Esophagus muscularis mucosa (tissue), 4 donors: ENCODE data around the gene SLCO2A1.

ENCODE experiments used
- EP300 ChIP-seq: sonication (generic); formaldehyde crosslinking; IDR thresholded peaks from one replicate; pipeline ENCODE4 v1.6.1; 2017; ENCODE audit warnings: antibody characterized with exemption
- POLR2AphosphoS5 ChIP-seq, 2 donors: sonication (generic); formaldehyde crosslinking; IDR thresholded peaks; one replicate each; pipeline ENCODE4 v1.6.1; 2017; ENCODE audit warnings: antibody characterized with exemption in 2 of 2
- TF ChIP-seq, protein P1 (sequence below), 3 experiments: fragments of 200-600 bp in 2 of 3; fragments of 450-650 bp in 1 of 3; sonication (generic) in 2 of 3; IDR thresholded peaks; one replicate each; pipeline ENCODE4 v1.5.1; 2017 to 2019; ENCODE audit warnings: antibody characterized with exemption in 3 of 3, mild to moderate bottlenecking in 2 of 3, moderate library complexity in 1 of 3

- TF ChIP-seq, protein P1, sequence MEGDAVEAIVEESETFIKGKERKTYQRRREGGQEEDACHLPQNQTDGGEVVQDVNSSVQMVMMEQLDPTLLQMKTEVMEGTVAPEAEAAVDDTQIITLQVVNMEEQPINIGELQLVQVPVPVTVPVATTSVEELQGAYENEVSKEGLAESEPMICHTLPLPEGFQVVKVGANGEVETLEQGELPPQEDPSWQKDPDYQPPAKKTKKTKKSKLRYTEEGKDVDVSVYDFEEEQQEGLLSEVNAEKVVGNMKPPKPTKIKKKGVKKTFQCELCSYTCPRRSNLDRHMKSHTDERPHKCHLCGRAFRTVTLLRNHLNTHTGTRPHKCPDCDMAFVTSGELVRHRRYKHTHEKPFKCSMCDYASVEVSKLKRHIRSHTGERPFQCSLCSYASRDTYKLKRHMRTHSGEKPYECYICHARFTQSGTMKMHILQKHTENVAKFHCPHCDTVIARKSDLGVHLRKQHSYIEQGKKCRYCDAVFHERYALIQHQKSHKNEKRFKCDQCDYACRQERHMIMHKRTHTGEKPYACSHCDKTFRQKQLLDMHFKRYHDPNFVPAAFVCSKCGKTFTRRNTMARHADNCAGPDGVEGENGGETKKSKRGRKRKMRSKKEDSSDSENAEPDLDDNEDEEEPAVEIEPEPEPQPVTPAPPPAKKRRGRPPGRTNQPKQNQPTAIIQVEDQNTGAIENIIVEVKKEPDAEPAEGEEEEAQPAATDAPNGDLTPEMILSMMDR (IDR thresholded peaks at IDR 0.05), result no peak
- TF ChIP-seq POLR2AphosphoS5 (IDR thresholded peaks at IDR 0.05) (no peak), EP300 (no peak)
Measured at GRCh38 chr3:134061401-134061800, 31.7 kb upstream of the SLCO2A1 start.
